Large intestine (tissue), 3 donors: ENCODE measurements around the gene MUS81. TPM values are rescaled to one million over a fixed set of nuclear protein-coding genes. Genes with fewer than 3 reads are reported as not detected.

Experiments used
- DNase-seq, 2 donors: peaks; one replicate each; pipeline versions ENCODE4 v3.0.0 to v3.0.0-alpha.2; 2013
- H3K27ac ChIP-seq: one replicate; pipeline ENCODE4 v1.5.1; 2013; ENCODE audit warnings: low read length
- H3K27me3 ChIP-seq: 2 replicates; pipeline ENCODE4 v1.6.1; 2013; ENCODE audit warnings: low read length; ENCODE audit not compliant: control insufficient read depth, insufficient read depth
- H3K36me3 ChIP-seq: 2 replicates; pipeline ENCODE4 v1.6.1; 2013; ENCODE audit warnings: low read length; ENCODE audit not compliant: control insufficient read depth, insufficient read depth
- H3K4me1 ChIP-seq: one replicate; pipeline ENCODE4 v1.6.1; 2013; ENCODE audit warnings: low read length; ENCODE audit not compliant: control insufficient read depth, insufficient read depth
- H3K4me3 ChIP-seq: one replicate; pipeline ENCODE4 v1.5.1; 2013; ENCODE audit warnings: low read length
- H3K9me3 ChIP-seq: one replicate; pipeline ENCODE4 v1.6.1; 2013; ENCODE audit warnings: mild to moderate bottlenecking, low read depth, low read length, moderate library complexity; ENCODE audit not compliant: control insufficient read depth
- WGBS: methylation state at CpG from one replicate; pipeline ENCODE4 v1.1.5; 2013; ENCODE audit warnings: low lambda C conversion rate; ENCODE audit not compliant: insufficient coverage; 5-methylcytosine and 5-hydroxymethylcytosine counted together
- polyA plus RNA-seq: library from polyadenylated mRNA; unstranded; fragments of 120-200 nt; gene quantifications from one replicate; pipeline ENCODE4 v1.2.1, GENCODE V29; 2013

Gene MUS81
- polyA plus RNA-seq, 1 donor: 62.1 TPM

DNA sequence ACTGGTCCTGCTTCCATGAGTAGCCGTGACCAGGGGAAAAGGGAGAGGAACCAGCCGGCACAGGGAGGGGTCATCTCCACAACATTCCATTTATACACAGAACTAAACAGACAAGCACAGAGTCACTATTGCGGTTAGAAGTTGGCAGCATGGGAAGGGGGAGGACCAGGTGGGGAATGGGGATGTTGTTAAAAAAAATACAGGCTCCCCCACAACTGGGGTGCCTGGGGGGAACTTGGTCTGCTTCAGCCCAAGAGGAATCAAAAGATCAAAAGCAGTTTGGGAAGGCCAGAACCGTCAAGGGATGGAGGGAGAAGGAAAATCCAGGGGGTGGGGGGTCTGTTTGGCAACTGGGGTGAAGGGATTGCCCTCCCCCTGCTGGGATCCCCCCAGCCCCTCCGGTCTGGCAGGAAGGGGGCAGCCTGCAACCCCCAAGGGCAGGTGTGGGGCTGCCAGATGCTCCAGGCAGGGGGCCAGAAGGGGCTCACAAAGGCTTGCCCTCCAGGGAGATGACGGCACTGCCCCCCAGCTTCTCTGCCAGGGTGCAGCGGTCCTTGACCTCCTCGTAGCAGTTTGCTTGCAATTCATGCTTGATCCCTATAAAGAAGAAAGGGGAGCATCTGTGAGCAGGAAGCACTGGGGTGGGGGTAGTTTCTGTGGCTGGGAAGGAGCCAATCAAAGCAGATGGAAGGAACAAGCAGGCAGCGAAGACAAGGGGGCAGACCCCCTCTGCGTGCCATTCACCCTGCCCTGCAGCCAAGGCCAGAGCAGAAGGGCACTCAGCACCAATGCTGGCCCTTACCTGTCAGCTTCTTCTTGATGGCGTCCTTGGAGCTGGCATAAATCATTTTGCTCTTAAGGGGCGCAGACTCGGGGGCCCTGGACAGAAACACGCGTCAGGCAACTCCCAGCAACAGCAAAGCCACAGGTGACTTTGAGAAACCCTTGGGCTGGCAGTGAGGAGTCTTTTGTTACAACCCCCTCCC is 5.1 kb upstream of the MUS81 start:
- Histone ChIP-seq H3K27ac (peak overlapping the region; percentile 89), H3K9me3 (peaks cover 4% of the 10 kb centered on the region), H3K4me1 (peaks cover 70% of the 10 kb centered on the region), H3K27me3 (no peaks in the 10 kb centered on the region), H3K36me3 (peaks cover 48% of the 10 kb centered on the region), H3K4me3 (peak overlapping the region; percentile 86)
- peak in 1 of 2 donors; percentile 1 for DNase-seq
- WGBS: no CpG with 5 or more reads among the region's 15 CpGs

DNA sequence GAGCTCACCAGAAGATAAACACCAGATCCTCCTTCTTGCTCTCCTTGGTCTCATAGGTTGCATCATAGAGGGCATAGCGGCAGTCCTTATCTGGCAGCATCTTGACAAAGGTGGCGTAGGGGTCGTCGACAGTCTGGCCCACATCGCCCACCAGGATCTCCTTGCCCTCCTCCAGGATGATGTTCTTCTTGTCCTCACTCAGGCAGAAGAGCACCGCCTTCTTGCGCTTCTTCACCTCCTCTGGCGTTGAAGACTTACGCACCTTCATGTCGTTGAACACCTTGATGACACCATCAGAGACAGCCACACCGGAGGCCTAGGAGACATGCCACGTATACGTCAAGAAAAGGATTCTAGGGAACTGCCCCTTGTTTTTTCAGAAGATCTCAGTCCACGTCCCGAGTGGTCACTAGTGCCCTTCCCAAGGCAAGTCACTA is 4.3 kb upstream of the MUS81 start:
- Histone ChIP-seq H3K27ac (peak overlapping the region; percentile 89), H3K36me3 (peaks cover 46% of the 10 kb centered on the region), H3K27me3 (no peaks in the 10 kb centered on the region), H3K9me3 (peaks cover 2% of the 10 kb centered on the region), H3K4me3 (peak overlapping the region; percentile 86), H3K4me1 (peaks cover 65% of the 10 kb centered on the region)
- peak in 1 of 2 donors; percentile 21 for DNase-seq
- WGBS: 83% methylated on average over 4 of the region's 15 CpGs

DNA sequence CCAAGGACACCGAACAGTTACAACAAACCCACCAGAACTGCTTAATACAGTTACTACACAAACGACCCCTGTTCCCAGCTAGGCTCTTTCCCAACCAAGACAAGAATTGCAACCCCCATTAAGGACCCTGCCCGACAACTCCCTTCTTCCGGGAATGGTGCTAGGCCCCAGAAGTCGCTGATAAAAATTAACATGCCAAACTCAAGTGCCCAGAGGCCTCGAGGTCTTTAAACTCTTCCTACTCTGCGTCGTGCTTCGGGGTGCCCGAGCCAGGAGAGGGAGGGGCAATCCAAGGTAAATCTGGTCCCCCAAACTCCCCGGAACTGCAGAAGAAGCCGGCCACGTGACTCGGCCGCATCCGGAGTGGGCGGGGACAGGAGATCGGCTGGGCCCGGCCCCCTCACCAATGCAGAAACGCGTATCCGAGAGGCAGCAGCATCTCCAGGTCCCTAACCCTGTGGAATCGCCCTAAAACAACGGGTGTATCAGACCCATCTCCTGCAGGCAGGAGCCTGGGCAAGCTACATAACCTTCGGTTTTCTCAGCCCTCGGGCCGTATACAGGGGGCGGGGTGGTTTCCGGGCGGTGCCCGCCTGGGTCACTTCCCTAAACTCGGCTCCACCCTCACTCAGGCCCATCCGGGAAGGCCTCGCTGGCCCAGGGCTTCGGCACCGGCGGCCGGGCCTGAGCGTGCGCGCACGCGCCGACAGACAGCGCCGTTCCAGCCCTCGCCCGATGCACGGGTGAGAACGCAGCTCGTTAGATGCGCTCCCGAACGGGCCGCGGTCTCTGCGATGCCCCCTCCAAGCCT is 3.3 kb upstream of the MUS81 start:
- H3K27ac ChIP-seq: peak overlapping the region; percentile 89
- peak in 1 of 2 donors; percentile 86 for DNase-seq
- peaks cover 38% of the 10 kb centered on the region for H3K36me3 ChIP-seq
- H3K9me3 ChIP-seq: no peaks in the 10 kb centered on the region
- H3K27me3 ChIP-seq: no peaks in the 10 kb centered on the region
- H3K4me1 ChIP-seq: peaks cover 64% of the 10 kb centered on the region
- WGBS: no CpG with 5 or more reads among the region's 57 CpGs
- peak overlapping the region; percentile 86 for H3K4me3 ChIP-seq

DNA sequence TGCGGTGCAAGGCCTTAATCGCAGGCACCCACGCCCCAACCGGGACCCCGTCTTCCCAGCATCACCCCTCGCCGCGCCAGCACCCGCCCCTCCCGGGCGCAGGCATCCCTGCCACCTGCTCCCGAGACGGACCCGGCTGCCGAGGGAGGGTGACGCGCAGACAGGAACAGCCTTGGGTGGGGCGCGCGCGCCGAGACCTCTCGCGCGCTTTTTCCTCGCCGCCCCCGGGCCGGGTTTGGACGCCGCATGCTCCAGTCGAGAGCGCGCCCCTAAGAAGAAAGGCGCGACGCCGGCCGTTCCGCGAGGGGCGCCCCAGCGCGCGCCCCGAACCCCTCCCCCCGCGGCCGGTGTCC is 2.8 kb upstream of the MUS81 start:
- DNase-seq: peak in 1 of 2 donors; percentile 60

DNA sequence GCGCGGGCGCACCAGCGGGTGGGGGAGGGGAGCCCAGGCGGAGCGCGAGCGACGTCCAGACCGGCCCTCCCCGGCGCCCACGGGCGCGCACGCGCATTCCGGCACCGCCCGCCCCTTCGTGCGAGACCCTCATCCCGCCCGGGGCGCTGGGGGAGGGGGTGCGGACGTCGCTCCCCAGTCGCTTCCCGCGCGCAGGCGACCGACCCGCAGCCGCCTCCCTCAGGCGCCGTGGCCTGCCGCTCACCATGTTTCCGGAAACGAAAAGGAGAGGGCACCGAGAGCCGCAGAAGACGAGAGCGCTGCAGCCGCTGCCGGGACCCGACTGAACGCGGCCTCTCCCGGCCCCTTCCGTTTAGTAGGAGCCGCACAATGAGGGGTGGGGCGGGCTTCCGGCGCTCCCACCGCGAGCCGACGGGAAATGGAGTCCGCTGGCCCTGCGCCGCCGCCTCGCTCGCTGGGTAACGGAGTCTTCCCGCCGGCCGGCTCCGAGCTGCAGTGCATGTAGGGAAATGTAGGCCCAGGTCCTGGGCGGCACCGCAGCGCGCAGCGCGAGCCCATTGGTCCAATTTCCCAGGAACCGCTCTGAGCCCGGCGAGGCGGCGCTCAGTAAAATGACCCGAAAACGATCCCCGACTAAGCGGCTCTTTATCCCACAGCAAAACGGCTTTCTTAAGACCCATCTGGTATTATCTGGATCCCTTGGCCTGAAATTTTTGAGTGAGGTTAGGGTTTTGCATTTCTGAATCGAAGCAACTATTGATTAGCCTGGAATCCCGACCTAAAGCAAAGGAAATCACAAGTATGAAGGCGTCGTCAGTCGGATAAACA is 2.2 kb upstream of the MUS81 start, which contains the start of gene CFL1:
Gene CFL1 (minus strand): TSS at position 328 of the 828 bp plus-strand sequence. CDS start 81 bp downstream, at position 247.
- WGBS: 0% methylated on average over 4 of the region's 92 CpGs
- Histone ChIP-seq H3K9me3 (no peaks in the 10 kb centered on the region), H3K4me3 (peak within 1 kb of the TSS; percentile 86), H3K36me3 (peaks cover 38% of the 10 kb centered on the region), H3K27me3 (no peaks in the 10 kb centered on the region), H3K27ac (peak within 1 kb of the TSS; percentile 95), H3K4me1 (peaks cover 56% of the 10 kb centered on the region)
- DNase-seq: peak; percentile 98 to 99

More for the DNA sequence above, 2.8 kb upstream of the MUS81 start:
- peak overlapping the region; percentile 89 for H3K27ac ChIP-seq
- no peaks in the 10 kb centered on the region for H3K27me3 ChIP-seq
- WGBS: no CpG with 5 or more reads among the region's 49 CpGs
- peaks cover 38% of the 10 kb centered on the region for H3K36me3 ChIP-seq
- peak overlapping the region; percentile 86 for H3K4me3 ChIP-seq
- H3K4me1 ChIP-seq: peaks cover 62% of the 10 kb centered on the region
- H3K9me3 ChIP-seq: no peaks in the 10 kb centered on the region

DNA sequence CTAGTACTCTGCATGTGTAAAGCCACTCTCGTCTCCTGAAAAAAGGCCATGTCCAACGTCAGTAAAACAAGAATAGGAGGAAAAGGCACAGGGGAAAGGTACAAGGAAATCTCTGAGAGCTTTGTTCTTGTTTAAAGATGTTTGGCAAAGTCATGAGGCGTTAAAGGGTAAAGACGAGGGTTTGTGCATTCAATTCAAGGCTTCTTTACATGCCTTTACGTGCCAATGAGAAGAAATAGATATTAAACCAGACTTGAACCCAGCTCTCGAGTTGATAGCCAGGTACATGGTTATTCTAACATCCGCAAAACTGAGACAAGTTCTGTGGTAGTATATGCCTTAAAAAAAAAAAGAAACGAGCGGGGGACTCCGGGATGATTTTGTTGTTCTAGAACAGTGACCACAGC is 1.5 kb upstream of the MUS81 start:
- WGBS: 0% methylated on average over 3 of the region's 10 CpGs
- H3K4me1 ChIP-seq: peaks cover 50% of the 10 kb centered on the region

DNA sequence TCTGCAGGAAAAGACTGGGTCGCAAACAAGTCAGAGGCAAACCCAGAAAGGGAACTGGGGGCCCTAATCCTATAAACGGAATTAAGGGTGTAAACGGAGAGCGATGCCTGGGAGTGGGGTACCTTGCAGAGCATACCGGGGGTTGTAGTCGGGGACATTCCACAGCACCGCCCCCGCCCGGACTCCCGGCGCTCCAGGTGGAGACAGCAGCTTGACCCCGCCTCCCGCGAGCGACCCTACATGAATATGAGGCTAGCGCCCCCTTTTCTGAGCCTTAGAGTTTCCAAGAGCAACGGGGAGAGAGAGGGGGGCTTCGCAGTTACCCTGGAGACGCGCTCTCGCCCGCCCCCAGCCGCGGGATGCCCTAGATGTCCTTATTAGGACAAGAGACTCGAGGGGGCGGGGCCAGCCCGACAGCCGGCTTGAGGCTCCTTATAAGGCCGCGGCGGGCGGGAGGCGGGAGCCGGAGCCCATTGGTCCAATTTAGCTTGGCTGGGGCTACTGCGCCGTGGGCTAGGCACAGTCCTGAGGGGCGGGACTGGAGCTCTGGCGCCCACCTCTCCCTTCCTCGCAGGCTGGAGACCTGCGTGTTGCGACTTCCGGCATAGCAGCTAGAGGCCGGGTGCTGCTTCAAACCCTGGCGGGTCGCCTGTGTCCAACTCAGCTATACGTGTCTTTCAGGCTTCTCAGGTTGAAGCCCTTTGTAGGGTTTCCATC is 980 bp upstream of the MUS81 start:
- Histone ChIP-seq H3K4me3 (peak overlapping the region; percentile 86), H3K27me3 (no peaks in the 10 kb centered on the region), H3K9me3 (no peaks in the 10 kb centered on the region), H3K36me3 (peaks cover 44% of the 10 kb centered on the region), H3K4me1 (peaks cover 46% of the 10 kb centered on the region), H3K27ac (peak overlapping the region; percentile 95)
- no CpG with 5 or more reads among the region's 46 CpGs for WGBS
- DNase-seq: peak; percentile 97 to 99

More for the DNA sequence above, 1.5 kb upstream of the MUS81 start:
- Histone ChIP-seq H3K27ac (peak overlapping the region; percentile 95), H3K27me3 (no peaks in the 10 kb centered on the region), H3K4me3 (peak overlapping the region; percentile 86), H3K36me3 (peaks cover 39% of the 10 kb centered on the region), H3K9me3 (no peaks in the 10 kb centered on the region)
- DNase-seq: no peak

DNA sequence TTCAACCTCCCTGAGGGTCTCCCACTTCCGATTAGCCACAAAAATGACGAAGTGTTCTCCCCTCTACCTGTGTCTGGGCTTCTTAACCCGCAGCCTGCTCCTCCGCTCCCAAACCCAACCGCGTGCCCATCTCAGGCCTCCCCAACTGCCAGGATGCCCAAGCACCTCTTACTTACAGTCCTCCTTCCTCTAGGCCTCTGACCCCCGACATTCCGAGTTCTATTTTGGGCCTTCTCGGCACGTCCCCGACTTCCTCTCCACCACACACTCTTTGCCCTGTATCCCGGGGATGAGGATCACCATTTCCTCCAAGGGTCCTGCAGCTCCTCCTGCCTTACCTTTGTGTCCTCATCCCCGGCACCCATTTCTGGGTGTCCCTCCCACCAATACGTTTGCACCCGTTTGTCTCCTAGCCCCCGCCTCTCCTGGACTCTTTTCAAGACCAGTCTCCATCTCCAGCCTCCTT is 388 bp upstream of the MUS81 start:
- no CpG with 5 or more reads among the region's 16 CpGs for WGBS
- H3K9me3 ChIP-seq: no peaks in the 10 kb centered on the region
- H3K27me3 ChIP-seq: no peaks in the 10 kb centered on the region
- H3K4me3 ChIP-seq: peak overlapping the region; percentile 86
- peaks cover 44% of the 10 kb centered on the region for H3K36me3 ChIP-seq
- peak overlapping the region; percentile 95 for H3K27ac ChIP-seq
- no peak for DNase-seq
- H3K4me1 ChIP-seq: peaks cover 40% of the 10 kb centered on the region

DNA sequence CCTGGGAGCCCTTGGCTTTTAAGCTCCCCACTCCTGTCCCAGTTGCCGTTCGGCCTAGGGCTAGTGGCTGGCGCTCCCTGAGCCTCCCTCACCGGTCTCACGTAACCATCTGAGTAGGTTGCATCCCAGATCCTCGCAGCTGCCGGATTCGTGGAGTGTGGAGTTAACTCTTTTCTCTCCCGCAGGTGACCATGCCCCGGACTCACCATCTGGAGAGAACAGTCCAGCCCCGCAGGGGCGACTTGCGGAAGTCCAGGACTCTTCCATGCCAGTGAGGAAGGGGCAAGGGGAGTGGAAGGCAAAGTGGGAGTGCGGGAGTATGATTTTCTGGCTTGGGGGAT is 902 bp downstream of the MUS81 start:
- peaks cover 44% of the 10 kb centered on the region for H3K36me3 ChIP-seq
- H3K27ac ChIP-seq: peak overlapping the region; percentile 95
- no peaks in the 10 kb centered on the region for H3K27me3 ChIP-seq
- no peak for DNase-seq
- peaks cover 27% of the 10 kb centered on the region for H3K4me1 ChIP-seq
- H3K4me3 ChIP-seq: peak overlapping the region; percentile 86
- no CpG with 5 or more reads among the region's 14 CpGs for WGBS
- H3K9me3 ChIP-seq: no peaks in the 10 kb centered on the region
